Kidney (tissue), 22 donors: ENCODE results near the gene TTBK2. TPM values are rescaled to one million over a fixed set of nuclear protein-coding genes. Genes with fewer than 3 reads are reported as not detected.

Experiments
- DNase-seq, 5 donors: peaks; one replicate each; pipeline ENCODE4 v3.0.0-alpha.2; 2013 to 2020
- FAIRE-seq: peaks from 2 replicates; lab custom pipeline; 2012; peaks lifted over from hg19 to GRCh38; lab: Jason Lieb, UNC
- H3K27ac ChIP-seq, 2 donors: one replicate each; pipeline ENCODE4 v1.7.0; 2013; ENCODE audit warnings: low read depth in 2 of 2, low read length in 2 of 2, inconsistent platforms in 1 of 2
- H3K27me3 ChIP-seq: one replicate; pipeline ENCODE4 v1.7.1; 2013; ENCODE audit warnings: low read length, inconsistent platforms; ENCODE audit not compliant: control insufficient read depth, insufficient read depth
- H3K36me3 ChIP-seq, 3 donors: one replicate each; pipeline versions ENCODE4 v1.7.0 to v1.7.1; 2013; ENCODE audit warnings: low read length in 3 of 3, control low read depth in 1 of 3, inconsistent platforms in 1 of 3; ENCODE audit not compliant: insufficient read depth in 3 of 3, control insufficient read depth in 2 of 3
- H3K4me1 ChIP-seq, 3 donors: one replicate each; pipeline versions ENCODE4 v1.7.0 to v1.7.1; 2013; ENCODE audit warnings: low read length in 3 of 3, inconsistent platforms in 1 of 3, low read depth in 1 of 3; ENCODE audit not compliant: control insufficient read depth in 2 of 3, insufficient read depth in 2 of 3
- H3K4me3 ChIP-seq, 3 donors: one replicate each; pipeline versions ENCODE4 v1.7.0 to v1.8.1; 2013; ENCODE audit warnings: low read length in 3 of 3, control low read depth in 1 of 3, inconsistent platforms in 1 of 3
- H3K9ac ChIP-seq, 3 donors: one replicate each; pipeline versions ENCODE4 v1.7.0 to v1.7.1; 2013; ENCODE audit warnings: low read length in 3 of 3, control low read depth in 1 of 3, inconsistent platforms in 1 of 3
- H3K9me3 ChIP-seq, 3 donors: one replicate each; pipeline versions ENCODE4 v1.7.0 to v1.7.1; 2013; ENCODE audit warnings: low read length in 3 of 3, control low read depth in 1 of 3, inconsistent platforms in 1 of 3; ENCODE audit not compliant: control insufficient read depth in 2 of 3, insufficient read depth in 1 of 3
- intact Hi-C: fragments of 100-400 bp; cut with DNase I; formaldehyde crosslinking; loops from one replicate; pipeline ENCODE4 v1.11.1; 2022
- long read RNA-seq, 10 donors: library from polyadenylated mRNA in 1 of 10; unstranded in 1 of 10; transcript quantifications; one replicate each; pipeline ENCODE4 v2.0.0 and lab custom pipeline, GENCODE V29; 2021 to 2026
- polyA plus RNA-seq: library from polyadenylated mRNA; stranded (reverse); fragments of 350-450 nt; fragmentation: Illumina TruSeq; extraction: RNeasy Lipid Tissue Mini Kit (QIAGEN cat#74804); gene quantifications from one replicate; pipeline ENCODE4 v1.2.3, GENCODE V29; 2014; ENCODE audit warnings: low read depth, low replicate concordance; ENCODE audit not compliant: insufficient read depth
- total RNA-seq: library from RNA; stranded (reverse); fragmentation: NEBNext Ultra II Directional; extraction: Animal tissue kit (Norgen Biotek cat#: 25700); gene quantifications from one replicate; pipeline ENCODE4 v1.2.1, GENCODE V29; 2021
- TF ChIP-seq, protein P1 (sequence below): IDR thresholded peaks from 3 replicates; pipeline ENCODE4 v1.5.1; 2012; ENCODE audit warnings: mild to moderate bottlenecking, moderate library complexity, borderline replicate concordance; ENCODE audit not compliant: insufficient read depth; ENCODE audit errors: extremely low read depth
- donor health status: control.
- donor health status: control.
- donor health status: control.
- donor health status: control.
- donor health status: control.
- donor health status: DM: yes; HTN: yes; CAD: no.
- donor health status: Normal renal cell carcinoma (clear cell type).

Gene TTBK2
- total RNA-seq = 19.1 TPM
- 1.9 TPM for polyA plus RNA-seq
- long read RNA-seq, donor 1 = 0 reads
- long read RNA-seq, donor 2 = 0 reads
- long read RNA-seq, donor 3 = 0 reads
- long read RNA-seq, donor 4 = 0 reads
- long read RNA-seq, donor 5 = 0 reads
- long read RNA-seq, donor 6 = 0 reads
- long read RNA-seq, donor 7, full-length matches to known transcripts = 2 of 4 reads
- long read RNA-seq, donor 7, partial matches to known transcripts = 0 of 4 reads
- long read RNA-seq, donor 7, other reads (novel, unspliced or antisense) = 2 of 4 reads
- long read RNA-seq, donor 8 = 0 reads
- long read RNA-seq, donor 9 = 0 reads
- long read RNA-seq, donor 10, full-length matches to known transcripts = 1 of 1 reads
- long read RNA-seq, donor 10, partial matches to known transcripts = 0 of 1 reads
- long read RNA-seq, donor 10, other reads (novel, unspliced or antisense) = 0 of 1 reads

DNA sequence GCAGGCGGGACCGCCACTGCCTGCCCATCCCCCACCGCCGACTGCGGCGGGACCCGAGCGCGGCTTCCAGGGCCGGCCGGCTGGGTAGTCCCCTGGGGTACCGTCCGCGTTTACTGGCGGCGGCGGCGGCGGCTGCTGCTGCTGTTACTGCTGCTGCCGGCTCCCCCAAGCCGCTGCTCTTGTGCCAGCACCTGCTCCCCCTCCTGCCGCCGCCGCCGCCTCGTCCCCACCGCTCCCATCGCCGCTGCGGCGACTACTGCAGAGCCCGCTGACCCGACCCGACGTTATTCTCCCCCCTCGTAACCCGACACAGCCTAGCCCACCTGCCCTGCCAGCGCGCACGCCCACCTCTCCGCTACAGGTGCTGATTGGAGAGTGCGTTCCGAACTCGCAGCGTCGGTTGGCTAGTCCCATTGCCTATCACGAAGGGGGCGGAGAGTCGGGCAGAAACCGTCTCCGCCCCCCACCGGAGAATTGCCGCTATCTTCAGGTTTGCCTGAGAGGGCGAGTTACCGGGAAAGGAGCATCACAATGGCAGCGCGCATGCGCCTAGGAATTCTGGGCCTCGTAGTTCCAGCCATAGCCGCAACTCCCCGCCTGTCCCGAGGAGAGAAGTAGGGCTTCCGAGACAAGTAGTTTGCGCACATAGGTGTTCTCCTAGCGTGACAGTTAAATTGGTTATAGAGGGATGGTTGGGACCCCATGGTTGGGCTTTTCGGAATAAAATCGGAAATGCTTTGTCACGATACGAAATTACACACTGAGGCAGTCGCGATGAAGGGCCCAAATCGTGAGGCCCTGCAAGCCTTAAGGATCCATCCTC, at the start of gene TTBK2:
TTBK2 (minus strand) TSS at position 260 of the 823 bp plus-strand sequence. CDS start 42,161 bp downstream, outside the sequence.
- Histone ChIP-seq H3K27me3 (no peaks in the 10 kb centered on the region), H3K36me3 (no peaks in the 10 kb centered on the region), H3K27ac (peak within 1 kb of the TSS; percentile 74 to 84), H3K4me3 (peak within 1 kb of the TSS; percentile 93 to 96 (median 94)), H3K9me3 (no peaks in the 10 kb centered on the region), H3K9ac (peak within 1 kb of the TSS; percentile 76 to 94 (median 92)), H3K4me1 (peaks cover 0 to 6% (median 6%) of the 10 kb centered on the region in 3 donors)
- TF ChIP-seq, protein P1, sequence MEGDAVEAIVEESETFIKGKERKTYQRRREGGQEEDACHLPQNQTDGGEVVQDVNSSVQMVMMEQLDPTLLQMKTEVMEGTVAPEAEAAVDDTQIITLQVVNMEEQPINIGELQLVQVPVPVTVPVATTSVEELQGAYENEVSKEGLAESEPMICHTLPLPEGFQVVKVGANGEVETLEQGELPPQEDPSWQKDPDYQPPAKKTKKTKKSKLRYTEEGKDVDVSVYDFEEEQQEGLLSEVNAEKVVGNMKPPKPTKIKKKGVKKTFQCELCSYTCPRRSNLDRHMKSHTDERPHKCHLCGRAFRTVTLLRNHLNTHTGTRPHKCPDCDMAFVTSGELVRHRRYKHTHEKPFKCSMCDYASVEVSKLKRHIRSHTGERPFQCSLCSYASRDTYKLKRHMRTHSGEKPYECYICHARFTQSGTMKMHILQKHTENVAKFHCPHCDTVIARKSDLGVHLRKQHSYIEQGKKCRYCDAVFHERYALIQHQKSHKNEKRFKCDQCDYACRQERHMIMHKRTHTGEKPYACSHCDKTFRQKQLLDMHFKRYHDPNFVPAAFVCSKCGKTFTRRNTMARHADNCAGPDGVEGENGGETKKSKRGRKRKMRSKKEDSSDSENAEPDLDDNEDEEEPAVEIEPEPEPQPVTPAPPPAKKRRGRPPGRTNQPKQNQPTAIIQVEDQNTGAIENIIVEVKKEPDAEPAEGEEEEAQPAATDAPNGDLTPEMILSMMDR = peak; percentile 14
- FAIRE-seq (peak; percentile 82), DNase-seq (peak; percentile 99)
- intact Hi-C loops = loop anchor here (10.0 kb wide), 1 partner anchor 196 kb away; no protein-coding TSS in a partner anchor

DNA sequence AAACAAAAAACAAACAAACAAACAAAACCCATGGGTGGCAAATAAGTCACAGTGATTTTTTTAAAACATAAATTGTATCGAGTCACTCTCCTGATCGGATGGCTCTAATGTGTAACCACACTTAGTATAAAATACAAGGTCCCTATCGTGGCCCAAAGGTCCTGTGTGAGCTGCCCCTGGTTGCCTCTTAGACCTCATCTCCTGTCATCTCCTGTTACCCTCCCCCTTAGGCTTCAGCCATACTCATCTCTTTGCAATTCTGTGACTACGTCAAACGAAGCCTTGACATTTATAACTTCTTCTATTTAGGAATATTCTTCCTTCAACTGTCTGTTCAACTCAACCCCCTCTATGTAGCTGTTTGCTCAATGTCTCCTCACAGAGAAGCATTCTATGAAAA, 43.9 kb upstream of the TTBK2 start:
- TF ChIP-seq, protein P1 = no peak
- DNase-seq (no peak), FAIRE-seq (no peak)
- Histone ChIP-seq H3K4me3 (no peak overlapping the region), H3K27me3 (no peaks in the 10 kb centered on the region), H3K36me3 (peaks cover 0 to 12% (median 2%) of the 10 kb centered on the region in 3 donors), H3K27ac (no peak overlapping the region), H3K4me1 (no peaks in the 10 kb centered on the region), H3K9ac (no peak overlapping the region), H3K9me3 (no peaks in the 10 kb centered on the region)
- intact Hi-C loops = no loop called here

GRCh38 chr15:42955518-42955917, 34.9 kb upstream of the TTBK2 start:
- H3K4me1 ChIP-seq = no peaks in the 10 kb centered on the region
- H3K9me3 ChIP-seq = no peaks in the 10 kb centered on the region
- FAIRE-seq (no peak), DNase-seq (no peak)
- intact Hi-C loops = no loop called here
- peaks cover 5 to 17% (median 9%) of the 10 kb centered on the region in 3 donors for H3K36me3 ChIP-seq
- no peak overlapping the region for H3K27ac ChIP-seq
- TF ChIP-seq, protein P1 = no peak
- H3K27me3 ChIP-seq = no peaks in the 10 kb centered on the region
- H3K4me3 ChIP-seq = no peak overlapping the region
- H3K9ac ChIP-seq = no peak overlapping the region
